Gastrocnemius medialis (tissue), 4 donors: ENCODE data around the gene RPUSD1. TPM values are rescaled to one million over a fixed set of nuclear protein-coding genes. Genes with fewer than 3 reads are reported as not detected.

Source experiments
- ATAC-seq, 2 donors: fragments of 150-250 bp; one replicate each; pipeline ENCODE4 v1.9.1; 2016
- DNase-seq, 2 donors: peaks; one replicate each; pipeline ENCODE4 v3.0.0-alpha.2; 2019
- H3K27ac ChIP-seq, 4 donors: fragments of 200-600 bp; sonication (generic); 1 replicate in 1 of 4; 2 replicates in 3 of 4; pipeline ENCODE4 v1.5.1; 2016 to 2018; ENCODE audit warnings: mild to moderate bottlenecking in 2 of 4, moderate library complexity in 1 of 4
- H3K27me3 ChIP-seq, 3 donors: fragments of 200-600 bp; sonication (generic) in 2 of 3; 1 replicate in 1 of 3; 2 replicates in 2 of 3; pipeline versions ENCODE4 v1.5.1 to v1.6.0; 2016 to 2019; ENCODE audit warnings: mild to moderate bottlenecking in 1 of 3, moderate library complexity in 1 of 3
- H3K36me3 ChIP-seq, 2 donors: fragments of 200-600 bp; sonication (generic) in 1 of 2; one replicate each; pipeline ENCODE4 v1.5.1; 2017 to 2018
- H3K4me1 ChIP-seq, 2 donors: fragments of 200-600 bp; sonication (generic) in 1 of 2; one replicate each; pipeline ENCODE4 v1.5.1; 2016 to 2017; ENCODE audit warnings: mild to moderate bottlenecking in 2 of 2
- H3K4me3 ChIP-seq, 4 donors: fragments of 200-600 bp; sonication (generic) in 3 of 4; 1 replicate in 1 of 4; 2 replicates in 3 of 4; pipeline ENCODE4 v1.5.1; 2016 to 2019; ENCODE audit warnings: mild to moderate bottlenecking in 2 of 4
- H3K9me3 ChIP-seq, 3 donors: fragments of 200-600 bp; sonication (generic) in 2 of 3; 1 replicate in 1 of 3; 2 replicates in 2 of 3; pipeline ENCODE4 v1.5.1; 2016 to 2019
- CTCF ChIP-seq, 5 experiments: fragments of 450-650 bp in 3 of 5; fragments of 200-600 bp in 2 of 5; sonication (generic) in 2 of 5; IDR thresholded peaks in 4 of 5; conservative IDR thresholded peaks in 1 of 5; 1 replicate in 4 of 5; 2 replicates in 1 of 5; pipeline ENCODE4 v1.5.1; 2016 to 2019; ENCODE audit warnings: antibody characterized with exemption in 5 of 5, mild to moderate bottlenecking in 3 of 5, moderate library complexity in 3 of 5
- POLR2A ChIP-seq, 2 donors: fragments of 450-650 bp; IDR thresholded peaks; one replicate each; pipeline ENCODE4 v1.6.1; 2017; ENCODE audit warnings: antibody characterized with exemption in 2 of 2, mild to moderate bottlenecking in 2 of 2, moderate library complexity in 2 of 2
- in situ Hi-C, 4 donors: fragments of 200-750 bp; cut with MboI; loops; one replicate each; pipeline versions ENCODE4 v1.15.0 to v1.8.0; 2017; ENCODE audit warnings: low sequenced_read_pairs in 4 of 4
- intact Hi-C: fragments of 100-400 bp; cut with DNase I; formaldehyde crosslinking; loops from one replicate; pipeline ENCODE4 v1.15.1; 2023; ENCODE audit warnings: low total_unique reads
- total RNA-seq, 4 donors: library from RNA; depleted of rRNA; stranded (reverse); fragments of >200 nt; gene quantifications; one replicate each; pipeline versions ENCODE4 v1.1.0 to v1.2.3, GENCODE V29; 2016

The RPUSD1 gene
- total RNA-seq, 4 donors from 2014 or later, result 7.8 to 23.8 (median 15.2) TPM

- H3K27me3 ChIP-seq, result peaks cover 48 to 64% (median 52%) of the 10 kb centered on the region in 3 donors
- no peak for TF ChIP-seq POLR2A (IDR thresholded peaks at IDR 0.05)
- no peak for TF ChIP-seq CTCF (IDR thresholded peaks at IDR 0.05 in 4 of 5, conservative IDR thresholded peaks at IDR 0.05 in 1 of 5)
These were observed 29.1 kb upstream of the RPUSD1 start for GRCh38 chr16:817001-817906.

GRCh38 chr16:815861-816260 lies 27.7 kb upstream of the RPUSD1 start:
- Histone ChIP-seq H3K27ac (no peak overlapping the region), H3K4me1 (no peaks in the 10 kb centered on the region), H3K9me3 (no peaks in the 10 kb centered on the region), H3K4me3 (no peak overlapping the region), H3K27me3 (peaks cover 45 to 60% (median 54%) of the 10 kb centered on the region in 3 donors), H3K36me3 (no peaks in the 10 kb centered on the region)
- TF ChIP-seq CTCF (IDR thresholded peaks at IDR 0.05 in 4 of 5, conservative IDR thresholded peaks at IDR 0.05 in 1 of 5) (no peak), POLR2A (IDR thresholded peaks at IDR 0.05) (no peak)
- in situ Hi-C loops (loop anchor here in 1 of 4 donors (25.0 kb wide), 1 partner anchor 246 kb away; the partner anchor contains the start of gene SSTR5), intact Hi-C loops (no loop called here)
- no peak for DNase-seq
- ATAC-seq, result no peak

More at GRCh38 chr16:817001-817906, 29.1 kb upstream of the RPUSD1 start:
- Histone ChIP-seq H3K4me3 (no peak overlapping the region), H3K4me1 (no peaks in the 10 kb centered on the region), H3K9me3 (no peaks in the 10 kb centered on the region), H3K27ac (no peak overlapping the region), H3K36me3 (no peaks in the 10 kb centered on the region)
- in situ Hi-C loops, result loop anchor here in 1 of 4 donors (25.0 kb wide), 1 partner anchor 245 kb away; the partner anchor contains the start of gene SSTR5
- ATAC-seq (no peak), DNase-seq (no peak)
- intact Hi-C loops, result no loop called here

GRCh38 chr16:814974-815373 lies 26.8 kb upstream of the RPUSD1 start:
- DNase-seq (no peak), ATAC-seq (no peak)
- H3K4me1 ChIP-seq, result no peaks in the 10 kb centered on the region
- H3K27me3 ChIP-seq, result peaks cover 48 to 60% (median 49%) of the 10 kb centered on the region in 3 donors
- intact Hi-C loops (loop anchor here (5.0 kb wide), 1 partner anchor 242 kb away; no protein-coding TSS in a partner anchor), in situ Hi-C loops (loop anchor here in 1 of 4 donors (25.0 kb wide), 1 partner anchor 247 kb away; the partner anchor contains the start of gene SSTR5)
- no peaks in the 10 kb centered on the region for H3K36me3 ChIP-seq
- TF ChIP-seq CTCF (IDR thresholded peaks at IDR 0.05 in 4 of 5, conservative IDR thresholded peaks at IDR 0.05 in 1 of 5), result no peak
- TF ChIP-seq POLR2A (IDR thresholded peaks at IDR 0.05), result no peak
- H3K27ac ChIP-seq, result no peak overlapping the region
- H3K4me3 ChIP-seq, result no peak overlapping the region
- no peaks in the 10 kb centered on the region for H3K9me3 ChIP-seq

- Histone ChIP-seq H3K9me3 (no peaks in the 10 kb centered on the region), H3K4me1 (no peaks in the 10 kb centered on the region), H3K4me3 (no peak overlapping the region), H3K27ac (no peak overlapping the region), H3K27me3 (peaks cover 43 to 57% (median 51%) of the 10 kb centered on the region in 3 donors), H3K36me3 (no peaks in the 10 kb centered on the region)
- intact Hi-C loops, result loop anchor here (5.0 kb wide), 1 partner anchor 243 kb away; no protein-coding TSS in a partner anchor
- TF ChIP-seq CTCF (IDR thresholded peaks at IDR 0.05 in 4 of 5, conservative IDR thresholded peaks at IDR 0.05 in 1 of 5) (peak in 1 of 5 experiments; percentile 3), POLR2A (IDR thresholded peaks at IDR 0.05) (no peak)
- in situ Hi-C loops, result loop anchor here in 1 of 4 donors (25.0 kb wide), 1 partner anchor 248 kb away; the partner anchor contains the start of gene SSTR5
- no peak for ATAC-seq
- no peak for DNase-seq
These were observed 25.8 kb upstream of the RPUSD1 start for GRCh38 chr16:813916-814412.
